ENCODE data around the gene MYO18A.
A peak's percentile ranks its signal among the peaks of the same experiment; 100 is the strongest.

The MYO18A gene

DNA sequence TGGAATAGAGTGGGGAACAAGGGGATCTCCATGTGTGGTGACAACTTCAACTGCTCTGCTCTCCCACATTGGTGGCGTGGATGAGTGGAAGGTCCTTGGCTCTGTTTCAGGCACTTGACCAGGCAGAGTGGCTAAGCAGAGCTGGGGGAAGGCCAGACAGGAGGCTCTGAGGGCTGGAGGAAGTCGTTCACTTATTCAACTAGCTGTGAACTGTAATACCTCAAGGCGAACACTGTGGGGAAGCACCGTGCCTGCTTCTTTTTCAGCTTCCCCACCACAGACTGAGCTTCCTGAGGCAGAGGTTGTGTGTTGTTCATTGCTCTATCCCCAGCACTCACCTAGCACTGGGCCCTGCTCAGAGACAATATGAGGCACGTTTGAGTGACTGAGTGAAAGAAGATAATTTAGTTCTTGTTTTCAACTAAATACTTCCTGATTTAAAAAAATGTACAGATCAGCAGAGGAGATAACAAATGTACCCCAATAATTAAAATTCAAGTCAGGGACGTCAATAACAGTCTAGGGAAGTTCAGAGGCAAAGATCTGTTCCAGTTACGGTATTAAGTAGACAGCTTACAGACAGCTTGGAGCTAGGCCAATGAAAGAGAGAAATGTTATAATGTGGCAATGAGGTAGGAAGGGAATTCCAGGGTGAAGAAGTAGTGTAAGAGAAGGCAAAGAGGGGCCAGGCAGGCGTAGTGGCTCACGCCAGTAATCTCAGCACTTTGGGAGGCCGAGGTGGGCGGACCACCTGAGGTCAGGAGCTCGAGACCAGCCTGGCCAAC, 34.7 kb downstream of the MYO18A start:
- H3K4me2 ChIP-seq (ENCODE audit: low read length), result no peak overlapping the region
- WGBS (ENCODE audit: extremely low coverage, insufficient coverage, low lambda C conversion rate), result no CpG with 5 or more reads among the region's 12 CpGs
- H2BK15ac ChIP-seq (replicated peaks; ENCODE audit: low read depth), result no peak overlapping the region
- H3K9ac ChIP-seq (ENCODE audit: low read length), result no peak overlapping the region
- no peak overlapping the region for H4K8ac ChIP-seq (ENCODE audit: low read depth, low read length)
- H2BK120ac ChIP-seq (ENCODE audit: low read depth, low read length), result no peak overlapping the region
- no peak overlapping the region for H3K4ac ChIP-seq (ENCODE audit: low read depth, low read length)
- H4K5ac ChIP-seq (ENCODE audit: low read length), result no peak overlapping the region
- H3K79me2 ChIP-seq (ENCODE audit: control insufficient read depth, insufficient read depth, low read length), result no peaks in the 10 kb centered on the region
- H3K4me1 ChIP-seq (ENCODE audit: control insufficient read depth, low read depth, low read length), result peaks cover 6% of the 10 kb centered on the region
- no peaks in the 10 kb centered on the region for H3K27me3 ChIP-seq (ENCODE audit: insufficient read depth, low read length, poor library complexity)
- no peaks in the 10 kb centered on the region for H3K79me1 ChIP-seq (ENCODE audit: low read length)
- peak; percentile 93 for DNase-seq
- H3K18ac ChIP-seq (ENCODE audit: low read length), result no peak overlapping the region
- H3K36me3 ChIP-seq (ENCODE audit: control insufficient read depth, insufficient read depth, low read length), result no peaks in the 10 kb centered on the region
- no peak overlapping the region for H2BK5ac ChIP-seq (ENCODE audit: low read length)
- H3K23ac ChIP-seq (ENCODE audit: low read length), result no peak overlapping the region
- H3K56ac ChIP-seq (ENCODE audit: low read length), result no peak overlapping the region
- H3K27ac ChIP-seq (ENCODE audit: low read depth, low read length), result no peak overlapping the region
- H3K4me3 ChIP-seq (ENCODE audit: low read length), result no peak overlapping the region
- H2AK5ac ChIP-seq (ENCODE audit: low read length), result no peak overlapping the region

GRCh38 chr17:29143894-29144293, 36.3 kb downstream of the MYO18A start:
- Histone ChIP-seq H3K79me1 (ENCODE audit: low read length) (no peaks in the 10 kb centered on the region), H2BK120ac (ENCODE audit: low read depth, low read length) (no peak overlapping the region), H3K4ac (ENCODE audit: low read depth, low read length) (no peak overlapping the region), H3K27ac (ENCODE audit: low read depth, low read length) (no peak overlapping the region), H3K56ac (ENCODE audit: low read length) (no peak overlapping the region), H3K36me3 (ENCODE audit: control insufficient read depth, insufficient read depth, low read length) (no peaks in the 10 kb centered on the region), H3K18ac (ENCODE audit: low read length) (no peak overlapping the region), H2BK15ac (replicated peaks; ENCODE audit: low read depth) (no peak overlapping the region), H2BK5ac (ENCODE audit: low read length) (no peak overlapping the region), H4K5ac (ENCODE audit: low read length) (no peak overlapping the region), H3K4me1 (ENCODE audit: control insufficient read depth, low read depth, low read length) (peaks cover 7% of the 10 kb centered on the region), H3K4me2 (ENCODE audit: low read length) (no peak overlapping the region), H3K9ac (ENCODE audit: low read length) (no peak overlapping the region), H4K8ac (ENCODE audit: low read depth, low read length) (no peak overlapping the region), H3K27me3 (ENCODE audit: insufficient read depth, low read length, poor library complexity) (no peaks in the 10 kb centered on the region), H3K79me2 (ENCODE audit: control insufficient read depth, insufficient read depth, low read length) (no peaks in the 10 kb centered on the region), H3K4me3 (ENCODE audit: low read length) (no peak overlapping the region), H2AK5ac (ENCODE audit: low read length) (no peak overlapping the region), H3K23ac (ENCODE audit: low read length) (no peak overlapping the region)
- peak; percentile 72 for DNase-seq
- no CpG with 5 or more reads among the region's 2 CpGs for WGBS (ENCODE audit: extremely low coverage, insufficient coverage, low lambda C conversion rate)

DNA sequence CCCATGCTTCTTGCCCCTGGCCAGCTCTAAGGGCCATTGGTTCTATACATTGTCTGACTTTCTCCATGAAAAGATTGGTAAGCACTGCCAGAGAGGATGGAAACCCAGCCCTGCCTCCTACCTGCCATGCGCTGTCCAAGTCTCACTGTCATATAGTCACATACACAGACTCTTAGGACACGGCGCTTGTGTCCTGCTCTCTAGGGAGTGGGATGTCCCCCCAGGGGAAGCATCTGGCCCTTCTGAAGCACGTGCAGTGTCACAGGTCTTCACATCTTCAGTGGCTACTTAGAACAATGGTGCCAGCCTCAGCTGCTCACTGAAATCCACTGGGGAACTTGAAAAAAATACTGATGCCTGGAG, 38.7 kb downstream of the MYO18A start:
- DNase-seq, result no peak
- no peak overlapping the region for H3K4me2 ChIP-seq (ENCODE audit: low read length)
- H3K36me3 ChIP-seq (ENCODE audit: control insufficient read depth, insufficient read depth, low read length), result no peaks in the 10 kb centered on the region
- no peak overlapping the region for H3K18ac ChIP-seq (ENCODE audit: low read length)
- H3K79me1 ChIP-seq (ENCODE audit: low read length), result no peaks in the 10 kb centered on the region
- H2BK120ac ChIP-seq (ENCODE audit: low read depth, low read length), result no peak overlapping the region
- H3K4ac ChIP-seq (ENCODE audit: low read depth, low read length), result no peak overlapping the region
- H2BK15ac ChIP-seq (replicated peaks; ENCODE audit: low read depth), result no peak overlapping the region
- peaks cover 3% of the 10 kb centered on the region for H3K4me1 ChIP-seq (ENCODE audit: control insufficient read depth, low read depth, low read length)
- no peak overlapping the region for H2AK5ac ChIP-seq (ENCODE audit: low read length)
- H3K9ac ChIP-seq (ENCODE audit: low read length), result no peak overlapping the region
- H3K23ac ChIP-seq (ENCODE audit: low read length), result no peak overlapping the region
- no peaks in the 10 kb centered on the region for H3K27me3 ChIP-seq (ENCODE audit: insufficient read depth, low read length, poor library complexity)
- no peaks in the 10 kb centered on the region for H3K79me2 ChIP-seq (ENCODE audit: control insufficient read depth, insufficient read depth, low read length)
- no peak overlapping the region for H2BK5ac ChIP-seq (ENCODE audit: low read length)
- H4K5ac ChIP-seq (ENCODE audit: low read length), result no peak overlapping the region
- no peak overlapping the region for H4K8ac ChIP-seq (ENCODE audit: low read depth, low read length)
- no CpG with 5 or more reads among the region's 4 CpGs for WGBS (ENCODE audit: extremely low coverage, insufficient coverage, low lambda C conversion rate)
- no peak overlapping the region for H3K27ac ChIP-seq (ENCODE audit: low read depth, low read length)
- H3K56ac ChIP-seq (ENCODE audit: low read length), result no peak overlapping the region
- no peak overlapping the region for H3K4me3 ChIP-seq (ENCODE audit: low read length)

DNA sequence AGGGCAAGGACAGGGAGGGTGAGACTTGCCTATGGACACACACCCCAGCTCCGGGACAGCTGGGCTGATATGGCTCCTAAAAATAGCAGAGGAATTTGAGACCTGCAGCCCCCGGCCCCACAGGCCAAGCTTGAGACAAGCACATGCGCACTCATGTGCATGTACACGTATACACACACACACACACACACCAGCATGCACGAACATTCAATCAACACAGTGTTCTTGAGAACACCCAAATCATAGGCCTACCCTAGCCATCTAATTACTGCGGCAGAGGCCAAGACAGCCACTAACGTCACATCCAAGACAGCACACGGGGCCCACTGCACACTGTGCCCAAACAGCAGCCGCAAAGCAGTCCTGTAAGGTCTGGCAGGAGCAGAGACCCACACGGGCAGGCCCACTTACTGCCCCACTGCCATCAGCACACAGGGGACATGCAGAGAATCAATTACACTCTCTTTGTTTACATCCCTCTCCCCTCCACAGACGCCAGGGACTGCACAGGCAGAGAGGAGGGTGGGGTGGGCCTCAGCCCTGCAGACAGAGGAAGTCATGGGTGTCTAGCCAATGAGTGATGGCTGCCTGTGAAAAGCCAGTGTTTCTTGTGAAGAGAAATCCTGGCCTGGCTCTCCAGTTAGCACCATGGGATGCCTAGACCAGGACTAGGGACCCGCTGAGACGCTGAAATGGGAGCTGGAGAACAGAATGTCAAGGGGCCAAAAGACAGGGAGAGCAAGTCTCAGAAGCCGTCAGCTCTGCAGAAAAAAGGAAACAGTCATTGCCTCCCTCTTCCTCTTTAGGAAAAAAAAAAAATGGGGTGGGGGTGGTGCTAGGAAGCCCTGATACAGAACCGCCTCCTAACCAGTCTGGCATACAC, 39.3 kb downstream of the MYO18A start:
- Histone ChIP-seq H3K4me2 (ENCODE audit: low read length) (no peak overlapping the region), H3K56ac (ENCODE audit: low read length) (peak overlapping the region; percentile 68), H3K4me3 (ENCODE audit: low read length) (no peak overlapping the region), H3K79me1 (ENCODE audit: low read length) (no peaks in the 10 kb centered on the region), H2AK5ac (ENCODE audit: low read length) (no peak overlapping the region), H3K36me3 (ENCODE audit: control insufficient read depth, insufficient read depth, low read length) (no peaks in the 10 kb centered on the region), H3K18ac (ENCODE audit: low read length) (no peak overlapping the region), H3K4ac (ENCODE audit: low read depth, low read length) (no peak overlapping the region), H3K23ac (ENCODE audit: low read length) (no peak overlapping the region), H3K27ac (ENCODE audit: low read depth, low read length) (no peak overlapping the region), H3K9ac (ENCODE audit: low read length) (no peak overlapping the region), H2BK120ac (ENCODE audit: low read depth, low read length) (no peak overlapping the region), H2BK5ac (ENCODE audit: low read length) (no peak overlapping the region), H3K27me3 (ENCODE audit: insufficient read depth, low read length, poor library complexity) (no peaks in the 10 kb centered on the region), H2BK15ac (replicated peaks; ENCODE audit: low read depth) (no peak overlapping the region), H4K8ac (ENCODE audit: low read depth, low read length) (no peak overlapping the region), H4K5ac (ENCODE audit: low read length) (no peak overlapping the region), H3K79me2 (ENCODE audit: control insufficient read depth, insufficient read depth, low read length) (no peaks in the 10 kb centered on the region), H3K4me1 (ENCODE audit: control insufficient read depth, low read depth, low read length) (peaks cover 3% of the 10 kb centered on the region)
- no peak for DNase-seq
- no CpG with 5 or more reads among the region's 15 CpGs for WGBS (ENCODE audit: extremely low coverage, insufficient coverage, low lambda C conversion rate)

DNA sequence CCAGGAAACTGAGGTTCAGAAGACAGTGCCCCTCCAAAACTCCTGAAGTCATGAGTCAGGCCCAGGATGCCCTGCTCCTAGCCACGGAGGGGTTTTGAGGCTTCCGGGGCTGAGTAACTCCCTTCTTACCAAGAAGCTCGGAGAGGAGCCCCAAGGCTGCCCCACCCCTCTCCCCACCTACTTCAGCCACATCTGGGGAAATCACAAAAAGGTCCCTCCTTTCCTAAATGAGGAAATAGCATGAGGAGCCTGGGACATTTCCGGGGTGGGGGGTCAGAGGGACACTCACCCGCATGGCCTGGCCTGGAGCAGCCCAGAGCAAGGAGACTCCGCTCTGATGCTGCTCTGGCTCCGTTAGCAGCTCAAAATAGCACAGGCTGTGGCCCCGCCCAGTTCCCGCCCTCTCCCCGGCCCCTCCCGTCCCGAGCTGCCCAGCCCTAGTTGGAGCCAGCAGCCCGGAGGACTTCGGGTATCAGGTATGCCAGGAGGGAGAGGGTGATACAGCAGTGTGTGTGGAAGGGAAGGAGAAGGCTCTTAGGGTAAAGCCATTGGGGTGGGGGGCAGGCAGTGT, 40.1 kb downstream of the MYO18A start:
- no peak overlapping the region for H3K18ac ChIP-seq (ENCODE audit: low read length)
- no peak overlapping the region for H4K8ac ChIP-seq (ENCODE audit: low read depth, low read length)
- whole genome bisulfite sequencing (ENCODE audit: extremely low coverage, insufficient coverage, low lambda C conversion rate), result no CpG with 5 or more reads among the region's 14 CpGs
- no peak overlapping the region for H3K4me3 ChIP-seq (ENCODE audit: low read length)
- H2BK5ac ChIP-seq (ENCODE audit: low read length), result no peak overlapping the region
- no peaks in the 10 kb centered on the region for H3K27me3 ChIP-seq (ENCODE audit: insufficient read depth, low read length, poor library complexity)
- no peak overlapping the region for H3K4ac ChIP-seq (ENCODE audit: low read depth, low read length)
- no peak overlapping the region for H3K4me2 ChIP-seq (ENCODE audit: low read length)
- H4K5ac ChIP-seq (ENCODE audit: low read length), result no peak overlapping the region
- peak; percentile 78 for DNase-seq
- H3K23ac ChIP-seq (ENCODE audit: low read length), result no peak overlapping the region
- H3K79me1 ChIP-seq (ENCODE audit: low read length), result no peaks in the 10 kb centered on the region
- no peak overlapping the region for H3K27ac ChIP-seq (ENCODE audit: low read depth, low read length)
- peaks cover 3% of the 10 kb centered on the region for H3K4me1 ChIP-seq (ENCODE audit: control insufficient read depth, low read depth, low read length)
- H3K56ac ChIP-seq (ENCODE audit: low read length), result peak overlapping the region; percentile 68
- H3K79me2 ChIP-seq (ENCODE audit: control insufficient read depth, insufficient read depth, low read length), result no peaks in the 10 kb centered on the region
- no peak overlapping the region for H3K9ac ChIP-seq (ENCODE audit: low read length)
- no peak overlapping the region for H2BK15ac ChIP-seq (replicated peaks; ENCODE audit: low read depth)
- no peaks in the 10 kb centered on the region for H3K36me3 ChIP-seq (ENCODE audit: control insufficient read depth, insufficient read depth, low read length)
- H2BK120ac ChIP-seq (ENCODE audit: low read depth, low read length), result no peak overlapping the region
- no peak overlapping the region for H2AK5ac ChIP-seq (ENCODE audit: low read length)

Data from mesendoderm (in vitro differentiated cells).